ENCODE measurements around the gene FSHR. TPM values are rescaled to one million over a fixed set of nuclear protein-coding genes. Genes with fewer than 3 reads are reported as not detected.

FSHR gene
- total RNA-seq, 1 experiment from 2014 or later = not detected

DNA sequence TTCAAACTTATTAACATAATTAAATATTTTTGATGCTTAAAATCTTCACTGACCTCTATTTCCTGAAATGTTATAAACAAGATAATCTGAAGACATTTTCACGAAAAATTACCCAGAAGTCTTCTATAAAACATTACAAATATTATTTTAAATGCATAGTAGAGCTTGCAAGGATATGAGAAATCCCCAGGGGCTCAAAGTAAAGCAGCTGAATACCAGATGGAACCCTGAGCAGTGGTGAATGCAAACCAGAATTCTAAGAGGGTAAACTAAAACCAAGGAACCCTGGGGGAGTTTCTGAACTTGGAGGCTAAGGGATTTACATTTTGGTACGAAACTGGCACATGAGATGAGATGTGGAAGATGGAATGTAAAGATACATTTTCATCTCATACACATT is 83.6 kb downstream of the FSHR start:
- Histone ChIP-seq H3K4me3 (ENCODE audit: low read depth, low read length, poor library complexity, severe bottlenecking) (no peak overlapping the region), H3K4me1 (ENCODE audit: insufficient read depth, low read length, poor library complexity, severe bottlenecking) (no peaks in the 10 kb centered on the region), H3K9me3 (ENCODE audit: low read depth, low read length, poor library complexity, severe bottlenecking) (peaks cover 6% of the 10 kb centered on the region), H3K27ac (ENCODE audit: low read depth, low read length, poor library complexity, severe bottlenecking) (no peak overlapping the region), H3K27me3 (replicated peaks; ENCODE audit: insufficient read depth, low read depth, low read length, poor library complexity) (no peaks in the 10 kb centered on the region), H3K36me3 (ENCODE audit: insufficient read depth, low read length, poor library complexity, severe bottlenecking) (no peaks in the 10 kb centered on the region)
- intact Hi-C loops (cut with micrococcal nuclease; ENCODE audit: unreplicated experiment) = no loop called here
- DNase-seq (ENCODE audit: low spot score) = no peak
- no peak for TF ChIP-seq EZH2 (IDR thresholded peaks at IDR 0.05; ENCODE audit: borderline replicate concordance, low read depth, low read length, poor library complexity, severe bottlenecking)
- TF ChIP-seq, protein P1, sequence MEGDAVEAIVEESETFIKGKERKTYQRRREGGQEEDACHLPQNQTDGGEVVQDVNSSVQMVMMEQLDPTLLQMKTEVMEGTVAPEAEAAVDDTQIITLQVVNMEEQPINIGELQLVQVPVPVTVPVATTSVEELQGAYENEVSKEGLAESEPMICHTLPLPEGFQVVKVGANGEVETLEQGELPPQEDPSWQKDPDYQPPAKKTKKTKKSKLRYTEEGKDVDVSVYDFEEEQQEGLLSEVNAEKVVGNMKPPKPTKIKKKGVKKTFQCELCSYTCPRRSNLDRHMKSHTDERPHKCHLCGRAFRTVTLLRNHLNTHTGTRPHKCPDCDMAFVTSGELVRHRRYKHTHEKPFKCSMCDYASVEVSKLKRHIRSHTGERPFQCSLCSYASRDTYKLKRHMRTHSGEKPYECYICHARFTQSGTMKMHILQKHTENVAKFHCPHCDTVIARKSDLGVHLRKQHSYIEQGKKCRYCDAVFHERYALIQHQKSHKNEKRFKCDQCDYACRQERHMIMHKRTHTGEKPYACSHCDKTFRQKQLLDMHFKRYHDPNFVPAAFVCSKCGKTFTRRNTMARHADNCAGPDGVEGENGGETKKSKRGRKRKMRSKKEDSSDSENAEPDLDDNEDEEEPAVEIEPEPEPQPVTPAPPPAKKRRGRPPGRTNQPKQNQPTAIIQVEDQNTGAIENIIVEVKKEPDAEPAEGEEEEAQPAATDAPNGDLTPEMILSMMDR (conservative IDR thresholded peaks at IDR 0.05; ENCODE audit: low read depth, low read length) = no peak
- no TSS peak for BruUV-seq (replicated peaks)
- POLR2A ChIA-PET (ENCODE audit: low non-redundant PET) = no interaction called here
- CTCF ChIA-PET = no interaction called here

DNA sequence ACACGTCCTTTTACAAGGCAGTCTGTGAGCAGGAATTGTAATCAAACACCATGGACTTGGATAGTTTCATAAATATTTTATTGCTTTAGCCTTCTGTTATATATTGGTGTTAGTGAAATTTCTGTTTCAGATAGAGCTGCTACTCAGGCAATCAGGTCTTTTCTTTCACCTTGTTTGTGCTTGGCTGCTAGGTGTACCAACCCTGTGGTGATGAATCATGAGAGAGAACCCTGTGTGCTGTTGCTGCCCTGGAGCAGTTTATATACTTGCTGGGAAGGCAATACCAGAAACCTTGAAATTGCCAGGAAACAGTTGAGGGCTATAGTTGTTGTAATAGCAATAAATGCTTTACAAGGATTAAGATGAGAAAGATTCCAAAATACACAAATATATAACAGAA is 84.5 kb downstream of the FSHR start:
- ChIA-PET POLR2A (ENCODE audit: low non-redundant PET) (no interaction called here), CTCF (no interaction called here)
- BruUV-seq (replicated peaks) = no TSS peak
- Histone ChIP-seq H3K36me3 (ENCODE audit: insufficient read depth, low read length, poor library complexity, severe bottlenecking) (no peaks in the 10 kb centered on the region), H3K9me3 (ENCODE audit: low read depth, low read length, poor library complexity, severe bottlenecking) (peaks cover 6% of the 10 kb centered on the region), H3K4me3 (ENCODE audit: low read depth, low read length, poor library complexity, severe bottlenecking) (no peak overlapping the region), H3K27me3 (replicated peaks; ENCODE audit: insufficient read depth, low read depth, low read length, poor library complexity) (no peaks in the 10 kb centered on the region), H3K4me1 (ENCODE audit: insufficient read depth, low read length, poor library complexity, severe bottlenecking) (no peaks in the 10 kb centered on the region), H3K27ac (ENCODE audit: low read depth, low read length, poor library complexity, severe bottlenecking) (no peak overlapping the region)
- TF ChIP-seq, protein P1 (conservative IDR thresholded peaks at IDR 0.05; ENCODE audit: low read depth, low read length) = no peak
- DNase-seq (ENCODE audit: low spot score) = no peak
- intact Hi-C loops (cut with micrococcal nuclease; ENCODE audit: unreplicated experiment) = no loop called here

DNA sequence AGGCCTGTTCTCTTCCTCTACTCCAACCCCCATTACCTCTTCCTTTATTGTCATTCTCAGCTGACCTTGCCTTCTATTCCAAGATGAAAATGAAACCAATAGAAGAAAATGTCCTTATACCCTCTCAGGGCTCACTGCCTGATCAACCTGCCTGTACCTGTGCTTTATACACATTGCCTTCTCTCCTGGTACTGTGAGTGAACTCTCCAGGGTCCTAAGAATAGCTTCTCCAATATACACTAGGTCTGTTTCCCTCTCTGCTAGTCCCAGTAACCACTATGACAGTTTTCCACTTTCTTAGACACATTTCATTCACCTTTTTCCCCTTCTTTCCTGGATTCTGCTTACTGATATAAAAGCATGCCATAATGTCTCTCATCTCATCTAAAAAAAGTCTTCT is 85.7 kb downstream of the FSHR start:
- BruUV-seq (replicated peaks) = no TSS peak
- no peak overlapping the region for H3K4me3 ChIP-seq (ENCODE audit: low read depth, low read length, poor library complexity, severe bottlenecking)
- H3K27me3 ChIP-seq (replicated peaks; ENCODE audit: insufficient read depth, low read depth, low read length, poor library complexity) = no peaks in the 10 kb centered on the region
- POLR2A ChIA-PET (ENCODE audit: low non-redundant PET) = no interaction called here
- CTCF ChIA-PET = no interaction called here
- no peak overlapping the region for H3K27ac ChIP-seq (ENCODE audit: low read depth, low read length, poor library complexity, severe bottlenecking)
- intact Hi-C loops (cut with micrococcal nuclease; ENCODE audit: unreplicated experiment) = no loop called here
- H3K36me3 ChIP-seq (ENCODE audit: insufficient read depth, low read length, poor library complexity, severe bottlenecking) = no peaks in the 10 kb centered on the region
- TF ChIP-seq, protein P1 (conservative IDR thresholded peaks at IDR 0.05; ENCODE audit: low read depth, low read length) = no peak
- TF ChIP-seq EZH2 (IDR thresholded peaks at IDR 0.05; ENCODE audit: borderline replicate concordance, low read depth, low read length, poor library complexity, severe bottlenecking) = no peak
- no peak for DNase-seq (ENCODE audit: low spot score)
- H3K4me1 ChIP-seq (ENCODE audit: insufficient read depth, low read length, poor library complexity, severe bottlenecking) = no peaks in the 10 kb centered on the region
- peaks cover 2% of the 10 kb centered on the region for H3K9me3 ChIP-seq (ENCODE audit: low read depth, low read length, poor library complexity, severe bottlenecking)

Measured in A673 (cell line).